ENCODE measurements around the gene RASSF6. TPM values are rescaled to one million over a fixed set of nuclear protein-coding genes. Genes with fewer than 3 reads are reported as not detected.
"Not testable (repeated sequence)": the region's sequence is repeated elsewhere in the genome, so short reads cannot be mapped to it uniquely, and the experiment has no call there.

Gene RASSF6
- total and polyA plus RNA-seq, 3 donors from 2014 or later, result 0.06 to 0.17 (median 0.08) TPM

GRCh38 chr4:73653695-73654106 is 33.5 kb upstream of the RASSF6 start:
- TF ChIP-seq CTCF (IDR thresholded peaks at IDR 0.05) (peak in 2 of 3 experiments; percentile 49 to 61), POLR2A (IDR thresholded peaks at IDR 0.05) (no peak)
- Histone ChIP-seq H3K36me3 (ENCODE audit: low read depth, missing control alignments) (no peaks in the 10 kb centered on the region), H3K27ac (no peak overlapping the region), H3K4me3 (no peak overlapping the region), H3K9me3 (no peaks in the 10 kb centered on the region), H3K4me1 (no peaks in the 10 kb centered on the region), H3K27me3 (no peaks in the 10 kb centered on the region)
- 0 to 2% methylated on average over 7 of the region's 7 CpGs for WGBS, 2 donors
- intact Hi-C loops (cut with DNase I; ENCODE audit: low total_unique reads), result loop anchor here (10.0 kb wide), 1 partner anchor 481 kb away; no protein-coding TSS in a partner anchor
- peak; percentile 30 for DNase-seq

GRCh38 chr4:73650250-73650649 is 30.0 kb upstream of the RASSF6 start:
- DNase-seq, result no peak
- intact Hi-C loops (cut with DNase I; ENCODE audit: low total_unique reads), result loop anchor here (10.0 kb wide), 1 partner anchor 485 kb away; no protein-coding TSS in a partner anchor
- TF ChIP-seq POLR2A (IDR thresholded peaks at IDR 0.05) (no peak), CTCF (IDR thresholded peaks at IDR 0.05) (no peak)
- Histone ChIP-seq H3K27ac (no peak overlapping the region), H3K4me1 (no peaks in the 10 kb centered on the region), H3K4me3 (no peak overlapping the region), H3K27me3 (no peaks in the 10 kb centered on the region), H3K9me3 (no peaks in the 10 kb centered on the region), H3K36me3 (ENCODE audit: low read depth, missing control alignments) (no peaks in the 10 kb centered on the region)
- WGBS, 2 donors, result 68 to 72% methylated on average over 3 of the region's 3 CpGs

GRCh38 chr4:73648478-73648877 is 28.2 kb upstream of the RASSF6 start:
- no peak for TF ChIP-seq CTCF (IDR thresholded peaks at IDR 0.05)
- no peak for TF ChIP-seq POLR2A (IDR thresholded peaks at IDR 0.05)
- intact Hi-C loops (cut with DNase I; ENCODE audit: low total_unique reads), result no loop called here
- no peak for DNase-seq
- H3K4me3 ChIP-seq, result no peak overlapping the region
- no peaks in the 10 kb centered on the region for H3K4me1 ChIP-seq
- H3K9me3 ChIP-seq, result no peaks in the 10 kb centered on the region
- WGBS, 2 donors, result 80 to 88% methylated on average over 3 of the region's 3 CpGs
- no peaks in the 10 kb centered on the region for H3K36me3 ChIP-seq (ENCODE audit: low read depth, missing control alignments)
- H3K27ac ChIP-seq, result no peak overlapping the region
- no peaks in the 10 kb centered on the region for H3K27me3 ChIP-seq

- Histone ChIP-seq H3K9me3 (no peaks in the 10 kb centered on the region), H3K4me1 (no peaks in the 10 kb centered on the region), H3K27me3 (no peaks in the 10 kb centered on the region), H3K36me3 (ENCODE audit: low read depth, missing control alignments) (no peaks in the 10 kb centered on the region), H3K27ac (no peak overlapping the region), H3K4me3 (no peak overlapping the region)
- DNase-seq, result no peak
- TF ChIP-seq POLR2A (IDR thresholded peaks at IDR 0.05) (no peak), CTCF (IDR thresholded peaks at IDR 0.05) (no peak)
- 64 to 76% methylated on average over 6 of the region's 6 CpGs for WGBS, 2 donors
- intact Hi-C loops (cut with DNase I; ENCODE audit: low total_unique reads), result no loop called here
These were observed 25.9 kb upstream of the RASSF6 start for GRCh38 chr4:73646117-73646516.

- intact Hi-C loops (cut with DNase I; ENCODE audit: low total_unique reads), result no loop called here
- Histone ChIP-seq H3K27me3 (no peaks in the 10 kb centered on the region), H3K4me3 (no peak overlapping the region), H3K9me3 (no peaks in the 10 kb centered on the region), H3K4me1 (no peaks in the 10 kb centered on the region), H3K36me3 (ENCODE audit: low read depth, missing control alignments) (no peaks in the 10 kb centered on the region), H3K27ac (no peak overlapping the region)
- TF ChIP-seq CTCF (IDR thresholded peaks at IDR 0.05) (no peak), POLR2A (IDR thresholded peaks at IDR 0.05) (no peak)
- 96 to 100% methylated on average over 2 of the region's 2 CpGs for WGBS, 2 donors
- DNase-seq, result no peak
These were observed 11.5 kb upstream of the RASSF6 start for GRCh38 chr4:73631565-73632226.

GRCh38 chr4:73628834-73629233 is 8.6 kb upstream of the RASSF6 start:
- H3K9me3 ChIP-seq; H3K36me3 ChIP-seq (ENCODE audit: low read depth, missing control alignments); DNase-seq; H3K27me3 ChIP-seq; intact Hi-C loops (cut with DNase I; ENCODE audit: low total_unique reads); H3K4me1 ChIP-seq; H3K27ac ChIP-seq; H3K4me3 ChIP-seq: not testable (repeated sequence)
- WGBS, 2 donors, result 75% methylated on average over 1 of the region's 1 CpG
